Astrocyte of the hippocampus (primary cell): Measurements from ENCODE around the gene CELF2.
A peak's percentile ranks its signal among the peaks of the same experiment; 100 is the strongest.
"Not testable (repeated sequence)": the region's sequence is repeated elsewhere in the genome, so short reads cannot be mapped to it uniquely, and the experiment has no call there.

Experiments used
- DNase-seq: peaks from one replicate; pipeline ENCODE4 v3.0.0; 2011; ENCODE audit warnings: low read depth, low spot score

Gene CELF2

GRCh38 chr10:11017570-11018431 is at the start of gene CELF2:
Gene CELF2, plus strand, starts transcription at chr10:11017872. Its CDS starts 218 bp downstream, at chr10:11018090.
- DNase-seq, result peak; percentile 75

GRCh38 chr10:10968257-10968588 is 49.4 kb upstream of the CELF2 start:
- no peak for DNase-seq

- DNase-seq, result no peak
Observed at GRCh38 chr10:10973310-10973709, 44.4 kb upstream of the CELF2 start.

- no peak for DNase-seq
Observed at GRCh38 chr10:10975647-10976046, 42.0 kb upstream of the CELF2 start.

DNA sequence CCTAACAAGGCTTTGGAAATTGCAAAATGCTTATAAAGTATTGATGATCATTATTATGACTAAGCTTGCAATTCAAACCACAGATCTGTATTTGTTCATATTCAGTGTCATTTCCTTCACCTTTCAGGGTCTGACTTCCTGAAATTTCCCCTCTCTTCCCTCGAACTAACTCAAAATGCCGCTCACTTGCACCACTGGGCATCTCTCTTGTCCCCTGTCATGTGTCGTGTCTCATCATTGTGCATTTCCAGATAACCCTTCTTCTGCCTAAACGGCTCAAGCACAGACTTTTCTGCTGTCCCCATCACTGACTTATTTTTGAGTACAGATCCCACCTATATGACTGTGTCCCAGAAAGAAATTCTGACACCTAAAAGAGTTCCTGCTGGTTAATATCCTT is 41.0 kb upstream of the CELF2 start:
- no peak for DNase-seq

- DNase-seq, result no peak
Observed at GRCh38 chr10:10977226-10977956, 40.3 kb upstream of the CELF2 start.

DNA sequence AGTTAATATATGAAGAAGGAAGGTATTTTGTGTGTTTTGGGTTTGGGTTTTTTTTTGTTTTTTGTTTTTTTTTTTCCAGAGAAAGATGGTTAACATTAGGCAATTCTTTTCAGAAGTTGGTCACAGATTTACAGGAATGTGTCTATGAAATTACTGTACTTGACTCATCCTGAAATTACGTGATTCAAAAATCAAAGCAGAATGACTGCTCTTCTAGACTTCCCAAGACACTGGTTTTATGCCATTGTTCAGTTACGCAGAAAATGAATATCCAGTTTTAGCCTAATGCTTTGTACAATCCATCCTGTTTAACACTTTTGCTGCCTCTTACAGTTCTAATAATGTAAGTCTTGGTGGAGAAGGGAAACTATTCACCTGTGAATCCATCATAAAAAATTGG is 39.7 kb upstream of the CELF2 start:
- no peak for DNase-seq

GRCh38 chr10:10985361-10985760 is 32.3 kb upstream of the CELF2 start:
- no peak for DNase-seq

DNA sequence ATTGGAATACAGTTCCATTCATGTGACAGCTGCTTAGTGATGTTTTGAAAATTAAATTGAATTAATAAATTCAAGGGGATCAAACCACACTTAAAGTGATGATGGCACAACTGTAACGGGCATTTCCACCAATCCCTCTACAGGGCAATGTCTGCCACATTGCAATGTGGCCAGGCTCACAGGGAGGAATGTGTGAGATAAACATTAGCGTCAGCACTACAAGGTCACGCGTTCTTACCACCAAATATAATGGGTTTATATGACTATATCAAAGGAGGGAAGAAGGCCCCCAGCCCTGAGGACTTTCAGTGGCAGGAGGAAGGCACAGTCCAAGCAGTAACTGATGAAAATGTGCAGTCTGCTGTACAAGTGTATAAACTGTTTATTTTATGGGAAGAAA is 31.1 kb upstream of the CELF2 start:
- no peak for DNase-seq

DNA sequence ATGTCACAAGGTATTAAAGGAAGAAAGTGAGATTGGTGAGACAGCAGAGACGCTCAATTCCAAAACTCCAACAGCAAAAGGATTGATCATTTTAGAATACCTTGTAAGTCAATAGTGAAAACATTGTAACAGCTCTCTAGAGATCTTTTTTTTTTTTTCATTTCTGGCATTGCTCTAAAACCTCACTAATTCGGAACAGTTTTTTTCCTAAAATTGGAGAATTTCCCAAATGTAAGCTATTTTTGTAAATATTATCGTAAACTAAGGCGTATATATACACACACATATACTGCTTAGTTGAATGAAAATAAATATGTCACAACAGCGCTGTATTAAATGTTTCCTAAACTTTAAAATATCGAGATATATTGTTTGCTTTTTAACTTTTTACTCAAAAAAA is 30.6 kb upstream of the CELF2 start:
- DNase-seq, result no peak

DNA sequence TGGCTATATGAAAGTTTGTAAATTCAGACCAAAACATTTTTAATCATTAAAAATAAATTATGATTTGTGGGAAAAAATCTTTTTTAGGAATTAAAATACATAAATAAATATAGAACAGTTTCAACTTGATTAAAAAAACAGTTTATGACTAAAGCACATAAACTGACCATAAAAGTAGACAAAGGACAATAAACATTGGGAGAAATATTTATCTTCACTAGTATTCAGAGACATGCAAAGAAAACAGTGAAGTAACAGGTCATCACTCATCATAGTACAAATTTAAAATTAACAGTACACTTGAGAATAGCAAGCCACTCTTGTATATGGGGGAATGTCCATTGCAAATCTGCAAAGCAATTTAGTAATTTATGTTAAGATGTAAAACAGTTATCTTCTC is 28.0 kb upstream of the CELF2 start:
- no peak for DNase-seq

DNA sequence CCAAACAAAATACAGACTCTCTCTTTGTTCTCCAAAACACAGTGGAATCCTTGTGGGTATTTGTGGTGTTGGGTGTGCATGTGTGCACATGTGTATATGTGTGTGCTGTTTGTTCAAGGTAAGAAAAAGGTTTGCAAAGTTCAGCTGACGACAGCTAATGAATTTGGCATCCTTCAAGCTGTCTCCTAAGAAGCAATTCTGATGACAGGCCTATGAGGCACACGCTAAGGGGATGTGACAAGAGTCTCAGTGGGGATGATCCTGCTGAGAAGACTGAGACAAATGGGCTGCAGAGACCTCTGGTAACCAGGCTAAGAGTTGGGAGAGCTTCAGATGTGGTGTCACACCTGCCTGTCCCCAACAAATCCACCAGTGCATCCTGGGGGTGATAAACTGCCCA is 26.5 kb upstream of the CELF2 start:
- no peak for DNase-seq

- no peak for DNase-seq
Observed at GRCh38 chr10:10992072-10992471, 25.6 kb upstream of the CELF2 start.

DNA sequence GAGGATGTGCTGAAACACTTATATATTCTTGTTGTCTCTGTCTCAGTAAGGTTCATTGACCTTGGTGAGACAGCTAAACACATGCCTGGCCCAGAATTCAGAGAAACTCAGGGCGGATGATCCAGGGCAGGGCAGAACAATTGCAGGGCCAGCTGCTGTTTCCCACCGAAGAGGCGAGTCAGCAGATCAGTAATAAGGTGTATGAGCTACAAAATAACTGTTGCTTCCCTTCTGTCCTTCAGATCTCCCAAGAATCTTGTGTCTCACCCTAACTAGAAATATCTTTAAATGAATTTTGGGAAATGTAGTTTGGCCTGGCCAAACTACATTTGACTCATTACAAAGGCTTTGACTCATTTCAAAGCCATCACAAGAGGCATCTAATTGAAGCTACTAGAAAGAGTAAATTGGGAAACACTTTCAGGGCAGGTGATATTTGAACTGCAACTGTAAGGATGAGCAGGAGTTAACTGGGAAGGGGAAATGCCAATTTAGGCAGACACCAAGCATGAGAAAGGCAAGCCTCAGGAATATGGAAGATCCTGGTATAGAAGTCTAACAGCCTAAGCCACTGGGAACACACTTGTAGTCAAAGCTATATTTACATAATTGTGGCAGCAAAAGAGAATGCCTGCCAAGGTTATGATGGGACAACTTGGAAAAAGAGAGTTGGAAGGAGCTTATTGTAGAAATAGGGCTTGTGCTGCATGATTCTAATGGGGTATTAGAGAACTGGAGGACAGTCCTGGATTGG is 24.5 kb upstream of the CELF2 start:
- DNase-seq, result no peak

DNA sequence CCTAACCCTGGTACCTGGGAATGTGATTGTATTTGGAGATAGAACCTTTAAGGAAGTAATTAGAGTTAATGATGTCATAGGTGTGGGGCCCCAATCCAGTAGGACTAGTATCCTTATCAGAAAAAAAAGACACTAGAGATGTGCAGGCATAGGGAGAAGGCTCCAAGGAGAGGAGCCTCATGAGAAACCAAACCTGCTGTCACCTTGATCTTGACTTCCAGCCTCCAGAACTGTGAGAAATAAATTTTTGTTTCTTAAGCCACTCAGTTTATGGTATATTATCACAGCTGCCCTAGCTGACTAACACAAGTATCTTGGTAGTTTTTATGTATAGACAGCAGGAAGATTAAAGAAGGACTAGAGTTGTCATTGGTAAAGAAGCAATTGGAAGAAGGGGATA is 23.9 kb upstream of the CELF2 start:
- DNase-seq, result no peak

DNA sequence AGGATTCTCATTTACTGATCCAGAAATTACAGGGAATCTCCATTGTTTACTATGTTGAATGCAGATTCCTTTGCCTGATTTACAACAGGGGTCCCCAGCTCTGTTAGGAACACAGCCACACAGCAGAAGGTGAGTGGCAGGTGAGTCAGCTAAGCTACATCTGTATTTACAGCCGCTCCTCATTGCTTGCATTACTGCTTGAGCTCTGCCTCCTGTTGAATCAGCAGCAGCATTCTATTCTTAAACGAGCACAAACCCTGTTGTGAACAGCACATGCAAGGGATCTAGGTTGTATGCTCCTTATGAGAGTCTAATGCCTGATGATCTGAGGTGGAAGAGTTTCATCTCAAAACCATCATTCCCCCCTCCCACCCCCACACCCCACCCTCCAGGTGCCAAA is 23.3 kb upstream of the CELF2 start:
- no peak for DNase-seq

DNA sequence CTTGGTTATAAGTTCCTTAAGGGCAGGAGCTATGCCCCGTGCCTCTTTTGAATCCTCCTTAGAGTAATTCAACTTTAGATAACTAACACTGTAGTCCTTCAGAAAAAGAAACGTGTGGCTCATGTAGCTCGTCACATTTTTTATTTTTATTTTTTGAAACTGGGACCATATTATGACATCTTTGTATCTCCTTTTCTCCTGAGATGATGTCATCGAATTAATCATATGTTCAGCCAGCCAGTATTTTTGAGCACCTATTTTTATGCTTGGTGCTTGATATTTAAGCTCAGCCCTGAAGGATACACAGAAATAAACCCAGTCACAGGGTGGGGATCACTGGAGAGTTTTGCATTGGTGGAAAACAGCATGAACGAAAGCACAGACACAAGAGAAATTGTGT is 22.6 kb upstream of the CELF2 start:
- no peak for DNase-seq

- no peak for DNase-seq
Observed at GRCh38 chr10:10996966-10997620, 20.6 kb upstream of the CELF2 start.

DNA sequence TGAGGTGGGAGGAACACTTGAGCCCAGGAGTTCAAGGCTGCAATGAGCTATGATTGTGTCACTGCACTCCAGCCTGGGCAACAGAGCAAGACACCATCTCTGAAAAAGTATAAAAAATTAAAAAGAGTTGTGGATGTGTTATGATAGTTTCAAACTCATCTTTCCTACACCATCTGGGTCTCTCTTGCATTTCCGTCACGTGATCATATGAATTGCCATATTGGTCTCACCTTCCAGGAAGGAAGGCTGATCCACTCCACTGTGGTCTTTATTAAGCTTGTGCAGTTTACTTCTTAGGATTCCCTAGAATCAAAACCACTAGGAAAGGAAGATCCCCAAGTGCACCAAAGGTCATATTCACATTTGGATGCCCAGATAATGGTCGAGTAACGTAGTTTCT is 18.2 kb upstream of the CELF2 start:
- not testable (repeated sequence) for DNase-seq

DNA sequence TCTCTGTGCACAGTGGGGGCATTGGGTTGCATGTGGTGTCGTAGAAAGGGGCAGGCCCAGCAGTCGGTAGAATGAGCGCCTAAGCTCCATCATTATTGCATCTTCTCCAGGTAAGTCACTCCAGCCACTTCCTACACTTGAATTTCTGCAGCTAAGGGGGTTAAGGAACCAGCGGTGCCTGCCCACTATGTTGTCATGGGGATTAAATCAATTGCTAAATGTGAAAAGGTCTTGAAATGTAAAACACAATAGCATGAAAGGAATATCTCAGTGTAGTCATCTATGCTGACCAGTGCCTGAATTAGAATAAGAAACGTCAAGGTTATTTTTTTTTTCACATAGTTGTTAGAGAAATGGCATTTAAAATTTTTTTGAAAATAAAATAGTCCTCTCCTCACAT is 15.2 kb upstream of the CELF2 start:
- no peak for DNase-seq

- no peak for DNase-seq
Observed at GRCh38 chr10:11002916-11003315, 14.8 kb upstream of the CELF2 start.

GRCh38 chr10:11003679-11004078 is 14.0 kb upstream of the CELF2 start:
- no peak for DNase-seq
